Activated CD4-positive, CD25-positive, alpha-beta regulatory T cell treated with anti-CD3 and anti-CD28 coated beads, Interleukin-2, amount 50 U/mL, for 72 hours (primary cell): ENCODE measurements around the gene CHRNA4.

Experiments used
- DNase-seq: peaks from one replicate; pipeline ENCODE4 v3.0.0; 2021

CHRNA4 gene

DNA sequence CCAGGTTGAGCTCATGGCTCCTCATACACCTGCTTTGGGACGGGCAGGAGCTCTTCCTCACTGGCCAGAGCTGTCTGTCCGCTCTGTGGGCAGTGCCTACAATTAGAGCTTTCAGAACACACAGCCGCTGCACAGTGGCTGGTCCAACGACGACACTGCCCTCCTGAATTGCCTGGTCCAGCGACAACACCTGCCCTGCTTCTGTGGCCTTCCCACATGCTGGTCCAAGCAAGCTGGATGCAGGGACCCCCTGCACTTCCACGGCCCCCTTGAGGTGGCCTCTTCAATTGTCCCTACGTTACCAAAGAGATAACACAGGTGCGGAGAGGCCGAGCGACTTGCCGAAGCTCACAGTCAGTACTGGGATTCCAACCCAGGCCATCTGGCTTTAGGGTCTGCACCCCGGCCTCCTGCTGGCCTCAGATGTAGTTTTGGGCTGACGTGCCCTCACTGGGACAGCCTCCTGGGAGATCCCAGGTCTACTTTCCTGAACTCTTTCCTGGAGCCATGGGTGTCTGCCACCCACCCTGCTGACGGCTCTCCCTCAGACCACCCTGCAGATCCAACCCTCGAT lies 1.4 kb upstream of the CHRNA4 start:
- no peak for DNase-seq

DNA sequence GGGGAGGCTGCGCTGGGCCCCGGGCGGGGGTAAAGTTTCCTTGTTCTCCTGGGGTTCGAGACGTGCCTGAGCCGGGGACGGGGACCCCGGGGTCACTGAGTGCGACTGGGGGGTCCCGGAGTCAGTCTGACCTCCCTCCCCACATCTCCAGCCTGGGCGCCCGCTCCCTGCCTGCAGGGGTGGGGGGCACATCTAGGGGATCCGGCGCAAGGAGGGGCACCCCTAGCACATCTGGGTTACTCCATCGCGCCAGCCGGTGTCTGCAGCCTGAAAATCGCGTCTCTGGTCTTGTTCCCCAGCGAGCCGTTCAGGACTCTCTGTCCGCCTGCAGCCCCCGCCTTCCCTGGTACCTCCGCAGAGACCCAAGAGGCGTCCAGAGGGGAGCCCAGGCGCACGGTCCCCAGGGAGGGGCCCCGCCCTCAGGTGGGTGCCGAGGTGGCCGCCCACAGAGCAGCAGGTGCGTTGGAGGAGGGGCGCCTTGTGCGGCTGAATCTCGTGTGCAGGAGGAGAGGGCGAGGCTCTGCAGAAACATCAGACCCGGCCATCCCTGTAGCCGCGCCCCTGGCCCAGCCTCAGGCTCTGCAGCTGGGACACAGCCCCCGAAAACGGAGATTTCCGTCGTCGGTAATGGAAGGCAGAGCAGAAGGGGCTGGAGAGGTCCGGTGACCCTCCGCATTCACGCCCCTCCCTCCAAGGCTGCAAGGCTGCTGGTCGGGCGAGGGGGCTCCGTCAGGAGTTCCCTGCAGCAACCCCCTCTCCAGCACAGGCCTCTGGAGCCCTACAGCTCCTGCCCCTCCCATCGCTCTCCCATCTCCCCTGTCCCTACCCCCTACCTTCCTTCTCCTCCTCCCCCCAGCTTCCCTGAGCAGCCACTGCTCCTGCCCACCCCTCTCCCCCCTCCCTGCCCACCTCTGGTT lies 628 bp upstream of the CHRNA4 start:
- no peak for DNase-seq

DNA sequence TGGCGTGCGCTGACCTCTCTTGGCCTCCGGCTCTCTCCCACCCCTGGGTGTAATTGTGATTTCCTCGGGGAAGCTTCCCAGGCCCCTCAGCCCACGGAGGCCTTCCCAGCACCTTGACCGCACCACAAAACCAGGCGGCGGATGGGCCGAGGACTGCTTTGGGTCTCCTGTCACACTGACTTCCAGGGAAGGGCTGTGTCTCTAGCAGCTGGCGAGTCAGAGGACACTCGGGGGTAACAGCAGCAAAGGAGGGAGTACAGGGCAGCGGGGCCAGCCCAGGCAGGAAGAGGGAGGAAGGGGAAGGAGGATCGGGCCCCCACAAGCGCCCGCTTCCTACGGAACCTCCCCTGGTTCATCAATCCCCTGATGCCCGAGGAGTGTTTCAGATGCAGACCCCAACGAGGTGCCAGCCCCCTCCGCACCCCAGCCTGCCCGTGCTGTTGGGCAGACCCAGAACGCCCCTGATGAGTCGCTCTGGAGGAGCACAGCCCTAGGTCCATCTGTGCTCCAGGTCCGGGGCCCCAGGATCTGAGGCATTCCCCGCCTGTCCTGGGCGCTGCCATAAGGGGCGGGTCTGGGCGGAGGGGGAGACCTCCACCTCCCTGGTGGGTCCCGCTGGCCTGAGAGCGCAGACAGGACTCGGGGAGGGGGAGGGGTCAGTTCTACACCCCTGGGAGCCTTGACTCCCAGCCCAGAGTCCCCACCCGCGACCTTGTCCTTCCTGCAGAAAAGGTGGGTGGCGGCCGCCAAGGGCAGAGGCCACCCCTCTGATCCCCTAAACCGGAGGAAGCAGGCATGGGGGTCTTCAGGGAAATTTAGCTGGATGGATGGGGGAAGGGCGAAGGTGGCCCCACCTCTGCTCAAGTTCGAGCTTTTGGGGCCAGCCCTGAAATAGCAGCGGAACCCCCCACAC lies 956 bp downstream of the CHRNA4 start:
- no peak for DNase-seq

DNA sequence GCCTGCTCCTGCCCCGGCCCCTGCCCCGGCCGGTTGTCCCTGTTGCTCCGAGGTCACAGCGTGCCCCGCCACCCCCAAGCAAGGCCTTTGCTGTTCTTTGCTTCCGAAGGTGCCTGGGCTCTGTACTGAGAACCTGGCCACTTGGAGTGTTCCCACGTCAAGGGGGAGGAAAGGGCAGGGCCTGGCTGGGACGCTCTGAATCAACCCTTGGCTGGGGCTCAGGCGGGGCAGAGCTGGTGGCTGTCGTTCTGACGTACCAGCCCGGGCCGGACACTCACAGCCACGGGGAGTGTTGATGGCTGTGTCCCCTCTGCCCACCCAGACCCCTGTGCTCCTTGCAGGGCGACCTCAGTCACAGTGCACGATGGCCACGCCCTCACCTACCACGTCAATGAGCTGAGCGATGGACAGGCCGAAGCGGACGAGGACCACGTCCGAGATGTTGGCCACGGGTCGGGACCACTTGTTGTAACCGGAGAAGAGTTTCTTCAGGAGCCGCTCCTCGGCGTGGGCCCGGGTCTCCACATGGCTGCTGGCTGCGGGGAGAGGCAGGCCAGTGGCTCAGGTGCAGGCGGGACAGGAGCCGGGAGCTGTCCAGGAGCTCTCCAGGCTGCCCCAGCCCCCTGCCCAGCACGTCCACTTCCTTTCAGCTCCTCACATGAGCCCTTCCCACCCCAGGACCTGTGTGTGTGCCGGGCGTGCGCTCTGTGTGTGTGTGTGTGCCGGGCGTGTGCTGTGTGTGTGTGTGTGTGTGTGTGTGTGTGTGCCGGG lies 1.8 kb downstream of the CHRNA4 start:
- DNase-seq = no peak

DNA sequence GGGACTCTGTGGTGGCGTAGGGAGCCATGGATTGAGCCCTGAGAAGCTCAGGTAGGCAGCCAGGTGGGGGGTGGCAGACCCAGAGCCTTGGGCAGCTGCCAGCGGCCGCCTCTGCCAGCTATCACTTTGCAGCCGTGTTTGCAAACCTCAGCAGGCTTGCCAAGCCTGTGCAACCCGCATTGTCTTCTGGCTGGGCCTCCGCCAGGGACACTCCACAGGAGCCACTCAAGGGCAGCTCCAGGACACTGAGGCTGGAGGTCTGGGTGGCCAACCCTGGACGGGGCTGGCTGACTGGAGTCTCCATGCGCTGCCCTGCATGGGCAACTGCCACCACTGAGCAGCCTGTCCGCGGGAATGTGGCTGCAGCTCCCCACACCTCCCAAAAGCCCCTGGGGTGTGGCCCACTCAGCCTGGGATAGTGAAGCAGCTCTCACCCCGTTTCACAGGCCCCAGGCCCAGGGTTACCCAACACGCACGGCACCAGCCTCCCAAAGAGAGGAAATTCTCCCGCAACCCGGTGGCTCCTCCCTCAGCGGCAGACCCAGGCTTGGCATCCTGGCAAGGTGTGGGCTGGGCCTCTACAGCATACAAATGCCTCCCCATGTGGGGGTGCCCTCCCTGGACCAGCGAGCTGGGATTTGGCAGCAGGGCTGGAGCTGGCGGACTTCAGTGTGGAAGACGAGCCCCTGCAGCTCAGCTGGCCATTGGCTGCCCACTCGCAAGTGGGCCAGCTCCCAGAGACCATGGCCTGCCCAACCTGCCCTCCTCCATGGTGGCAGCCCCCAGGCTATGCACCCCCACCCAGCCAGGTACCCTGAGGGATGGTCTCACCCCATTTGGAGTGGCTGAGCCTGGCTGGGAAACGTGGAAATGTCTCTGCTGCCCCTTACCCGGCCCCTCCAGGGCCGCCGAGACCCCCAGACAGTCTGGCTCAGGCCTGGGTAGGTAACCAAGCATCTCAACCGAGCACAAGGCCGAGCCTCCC lies 2.9 kb downstream of the CHRNA4 start:
- DNase-seq = no peak

DNA sequence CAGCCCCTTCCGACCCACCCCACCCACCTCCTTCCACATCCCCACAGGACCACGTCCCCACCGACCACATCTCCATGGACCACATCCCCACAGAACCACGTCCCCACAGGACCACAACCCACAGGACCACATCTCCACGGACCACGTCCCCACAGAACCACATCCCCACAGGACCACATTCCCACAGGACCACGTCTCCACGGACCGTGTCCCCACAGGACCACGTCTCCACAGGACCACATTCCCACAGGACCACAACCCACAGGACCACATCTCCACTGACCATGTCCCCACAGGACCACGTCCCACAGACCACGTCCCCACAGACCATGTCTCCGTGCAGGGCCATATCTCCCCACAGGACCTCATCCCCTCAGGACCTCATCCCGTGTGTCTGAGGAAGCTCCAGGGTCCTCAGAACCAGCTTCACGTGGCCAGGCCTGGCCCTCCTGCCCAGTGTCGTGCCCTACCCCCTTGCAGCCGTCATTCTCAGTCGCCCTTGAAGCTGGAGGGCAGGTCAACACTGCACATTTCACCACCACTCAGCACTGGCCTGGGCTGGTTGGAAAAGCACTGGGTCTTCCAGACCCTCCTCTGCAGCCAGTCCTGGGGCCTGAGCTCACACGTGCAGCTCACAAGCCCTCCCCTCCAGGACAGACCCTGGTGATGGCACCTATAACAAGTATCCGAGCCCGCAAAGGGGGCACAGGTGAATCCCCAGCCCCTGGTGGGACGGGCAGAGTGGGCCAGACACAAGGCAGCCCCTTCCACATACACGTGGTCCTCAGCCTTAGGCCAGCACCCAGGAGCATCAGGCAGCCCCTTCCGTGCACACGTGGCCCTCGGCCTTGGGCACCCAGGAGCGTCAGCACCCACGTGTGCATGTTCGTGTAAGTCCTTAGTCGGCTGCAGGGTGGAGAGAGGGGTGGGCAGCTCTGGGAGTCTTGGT lies 3.9 kb downstream of the CHRNA4 start:
- no peak for DNase-seq

DNA sequence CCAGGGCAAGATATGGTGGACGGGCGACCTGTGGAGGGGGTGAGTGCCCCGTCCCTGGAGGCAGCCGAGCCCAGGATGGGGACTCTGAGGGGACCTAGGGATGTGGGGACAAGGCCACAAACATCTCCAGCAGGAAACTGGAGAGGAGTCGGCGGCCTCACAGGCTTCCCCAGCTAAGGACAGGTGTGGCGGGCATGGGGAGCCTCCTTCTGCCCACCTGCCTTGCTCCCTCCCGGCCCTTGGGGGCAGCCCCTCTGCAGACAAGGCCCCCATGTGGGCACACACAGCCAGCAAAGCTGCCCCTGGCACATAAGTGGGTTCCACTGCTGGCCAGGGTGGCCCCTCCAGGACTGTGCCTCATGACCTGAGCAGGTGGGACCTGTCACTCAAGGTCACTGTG lies 4.6 kb downstream of the CHRNA4 start:
- no peak for DNase-seq

DNA sequence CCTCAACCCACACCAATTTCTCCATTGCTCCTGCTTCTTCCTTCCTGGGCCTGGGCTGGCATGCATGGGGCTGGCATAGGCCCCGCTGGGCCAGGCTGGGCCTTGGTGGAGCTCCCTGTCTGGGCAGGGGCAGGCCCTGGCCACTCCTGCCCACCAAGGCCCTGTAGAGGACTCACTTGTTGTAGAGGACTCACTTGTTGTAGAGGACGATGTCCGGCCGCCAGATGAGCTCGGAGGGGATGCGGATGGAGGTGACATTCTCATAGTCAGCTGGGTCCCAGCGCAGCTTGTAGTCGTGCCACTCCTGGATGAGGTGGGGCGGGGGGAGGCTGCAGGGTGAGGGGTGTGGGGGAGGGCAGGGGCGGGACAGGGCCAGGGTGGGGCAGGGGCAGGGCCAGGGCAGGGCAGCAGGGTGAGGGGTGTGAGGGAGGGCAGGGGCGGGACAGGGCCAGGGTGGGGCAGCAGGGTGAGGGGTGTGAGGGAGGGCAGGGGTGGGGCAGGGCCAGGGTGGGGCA lies 5.3 kb downstream of the CHRNA4 start:
- DNase-seq = no peak

DNA sequence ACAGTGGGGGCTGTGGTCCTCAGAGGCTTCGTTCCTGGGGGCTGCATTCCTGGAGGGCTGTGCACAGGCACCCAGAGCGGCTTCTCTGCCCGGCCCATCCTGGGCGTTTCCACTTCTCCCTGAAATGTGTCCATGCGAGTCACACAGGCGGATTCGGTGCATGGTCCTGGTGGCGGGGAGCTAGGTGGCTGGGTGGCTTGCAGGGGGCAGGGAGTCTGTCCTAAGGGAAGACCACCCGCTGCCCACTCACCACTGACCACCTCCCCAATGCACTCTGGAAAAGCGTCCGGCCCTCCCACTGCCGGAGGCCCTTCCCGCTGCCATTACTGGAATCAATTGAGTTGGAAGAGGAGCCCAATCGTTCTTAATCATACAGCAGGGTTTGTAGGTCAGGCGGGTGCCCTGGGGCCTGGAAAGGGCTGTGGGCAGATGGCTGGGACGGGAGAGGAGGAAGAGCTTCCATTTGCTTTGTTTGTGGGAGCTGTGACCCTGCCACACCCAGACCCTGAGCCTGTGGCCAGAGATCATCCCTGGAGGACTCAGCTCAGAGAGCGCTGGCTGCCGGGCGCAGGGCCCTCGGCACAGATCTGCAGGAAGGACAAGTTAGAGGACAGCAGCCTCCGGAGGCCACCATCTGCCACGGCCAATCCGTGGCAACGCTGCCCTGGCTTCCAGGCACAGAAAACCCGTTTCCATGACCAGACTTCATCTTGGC lies 6.4 kb downstream of the CHRNA4 start:
- DNase-seq = no peak

DNA sequence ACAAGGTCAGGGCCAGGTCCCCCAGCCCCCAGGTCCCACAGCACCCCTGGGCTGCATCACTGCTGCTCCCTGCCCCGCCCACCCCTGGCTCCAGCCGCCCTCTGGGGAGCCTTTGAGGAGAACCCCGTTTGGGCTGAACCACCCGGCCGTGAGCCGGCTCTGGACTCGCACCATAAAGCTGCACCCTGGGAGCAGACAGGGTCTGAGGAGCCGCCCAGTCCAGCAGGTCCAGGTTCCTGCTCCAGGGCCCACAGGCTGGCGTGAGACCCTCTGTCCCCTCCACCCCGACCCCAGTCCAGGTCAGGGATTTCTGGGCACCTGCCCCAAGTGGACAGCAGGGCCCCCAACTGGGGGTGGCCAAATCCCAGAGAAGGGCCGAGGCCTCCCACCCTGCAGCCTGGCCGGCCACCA lies 8.3 kb downstream of the CHRNA4 start:
- no peak for DNase-seq

DNA sequence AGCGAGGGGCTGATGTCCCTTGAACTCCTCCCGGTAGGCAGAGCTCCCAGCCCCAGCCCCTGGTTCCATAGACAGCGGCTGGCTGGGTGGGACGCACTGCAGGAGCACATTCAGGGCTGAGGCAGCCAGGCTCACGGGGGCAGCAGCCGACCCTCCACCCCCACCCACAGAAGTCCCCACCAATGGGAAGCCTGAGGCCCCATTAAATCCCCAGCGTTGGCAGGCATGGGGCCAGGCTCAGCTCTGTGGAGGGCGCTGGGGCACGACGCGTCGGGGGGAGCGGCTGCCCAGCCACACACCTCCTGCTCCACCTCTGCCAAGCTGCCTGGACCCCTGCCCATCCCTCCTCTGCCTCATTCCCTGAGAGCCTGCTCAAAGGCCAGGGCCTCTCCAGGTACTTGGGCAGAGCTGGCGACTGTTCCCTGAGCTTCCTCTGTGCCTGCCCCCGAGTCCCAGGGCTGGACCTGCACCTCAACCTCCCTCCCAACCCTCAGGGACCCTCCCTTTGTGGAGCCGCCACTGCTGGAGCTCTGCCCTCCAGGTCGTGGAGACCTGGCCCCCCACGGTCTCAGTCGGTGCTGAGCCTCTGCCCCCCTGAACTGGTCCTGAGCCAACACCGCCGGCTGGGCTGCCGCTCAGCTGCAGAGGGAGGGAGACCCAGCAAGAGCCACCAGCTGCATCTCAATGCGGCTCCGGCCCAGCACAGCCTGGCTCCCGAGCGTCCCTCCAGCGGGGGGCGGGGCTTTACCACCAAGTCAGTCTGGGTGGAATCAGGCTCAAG lies 9.1 kb downstream of the CHRNA4 start:
- no peak for DNase-seq

DNA sequence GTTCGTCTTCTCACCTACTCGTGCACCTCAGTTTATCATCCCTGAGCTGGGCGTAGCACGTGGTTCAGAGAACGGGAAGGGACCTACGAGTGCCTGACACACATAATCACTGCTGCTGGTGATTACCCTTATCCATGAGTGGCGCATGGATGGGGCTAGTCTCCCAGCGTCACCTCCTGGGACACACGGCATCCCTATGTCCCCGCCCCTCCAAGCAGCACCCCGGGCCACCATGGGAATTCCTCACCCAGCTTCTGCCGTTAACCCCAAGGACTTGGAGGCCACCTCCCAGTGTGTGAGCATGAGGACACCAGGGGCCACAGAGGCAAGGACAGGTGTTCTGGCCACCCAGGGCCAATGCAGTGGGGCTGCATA lies 9.8 kb downstream of the CHRNA4 start:
- no peak for DNase-seq

DNA sequence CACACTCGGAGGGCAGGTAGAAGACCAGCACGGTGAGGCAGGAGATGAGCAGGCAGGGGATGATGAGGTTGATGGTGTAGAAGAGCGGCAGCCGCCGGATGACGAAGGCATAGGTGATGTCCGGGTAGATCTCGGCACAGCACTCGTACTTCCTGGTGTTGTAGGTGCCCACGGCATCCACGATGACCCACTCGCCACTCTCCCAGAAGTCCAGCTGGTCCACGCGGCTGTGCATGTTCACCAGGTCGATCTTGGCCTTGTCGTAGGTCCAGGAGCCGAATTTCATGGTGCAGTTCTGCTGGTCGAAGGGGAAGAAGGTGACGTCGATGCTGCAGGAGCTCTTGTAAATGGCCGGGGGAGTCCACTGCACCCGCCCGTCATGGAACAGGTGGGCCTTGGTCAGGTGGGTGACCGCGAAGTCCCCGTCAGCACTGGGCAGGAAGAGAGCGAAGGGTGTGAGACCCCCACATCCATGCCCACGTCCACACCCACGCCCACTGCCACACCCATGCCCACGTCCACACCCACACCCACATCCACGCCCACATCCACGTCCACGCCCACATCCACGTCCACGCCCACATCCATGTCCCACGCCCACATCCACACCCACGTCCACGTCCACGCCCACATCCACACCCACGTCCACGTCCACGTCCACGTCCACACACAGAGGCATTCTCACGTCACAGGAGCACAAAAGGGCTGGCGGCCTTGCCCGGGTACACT lies 10.4 kb downstream of the CHRNA4 start:
- DNase-seq = no peak

DNA sequence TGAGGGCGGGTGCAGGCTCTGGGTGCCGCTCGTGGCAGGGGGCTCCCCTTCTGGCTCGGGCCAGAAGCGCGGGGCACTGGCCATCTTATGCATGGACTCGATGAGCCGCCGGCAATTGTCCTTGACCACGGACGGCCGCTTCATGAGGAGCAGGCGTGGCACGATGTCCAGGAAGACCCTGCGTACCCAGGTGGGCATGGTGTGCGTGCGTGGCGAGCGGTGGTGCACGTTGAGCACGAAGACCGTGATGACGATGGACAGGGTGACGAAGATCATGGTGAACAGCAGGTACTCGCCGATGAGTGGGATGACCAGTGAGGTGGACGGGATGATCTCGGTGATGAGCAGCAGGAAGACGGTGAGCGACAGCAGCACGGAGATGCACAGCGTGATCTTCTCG lies 11.0 kb downstream of the CHRNA4 start:
- no peak for DNase-seq

DNA sequence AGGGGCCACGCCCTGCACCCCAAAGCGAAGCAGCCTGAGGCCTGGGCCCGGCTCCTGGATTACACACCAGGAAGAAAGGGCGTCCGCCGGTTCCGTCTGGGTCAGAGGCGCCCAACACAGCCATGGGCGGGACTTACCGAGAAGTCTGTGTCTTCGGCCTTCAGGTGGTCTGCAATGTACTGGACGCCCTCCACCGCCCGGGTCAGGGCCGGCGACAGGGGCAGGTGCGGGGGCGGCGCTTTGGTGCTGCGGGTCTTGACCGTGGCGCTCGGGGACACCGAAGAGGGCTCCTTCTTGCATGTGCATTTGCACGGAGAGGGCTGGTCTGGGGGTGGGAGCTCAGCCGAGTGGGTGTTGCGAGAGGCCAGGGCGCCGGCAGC lies 11.6 kb downstream of the CHRNA4 start:
- DNase-seq = no peak

DNA sequence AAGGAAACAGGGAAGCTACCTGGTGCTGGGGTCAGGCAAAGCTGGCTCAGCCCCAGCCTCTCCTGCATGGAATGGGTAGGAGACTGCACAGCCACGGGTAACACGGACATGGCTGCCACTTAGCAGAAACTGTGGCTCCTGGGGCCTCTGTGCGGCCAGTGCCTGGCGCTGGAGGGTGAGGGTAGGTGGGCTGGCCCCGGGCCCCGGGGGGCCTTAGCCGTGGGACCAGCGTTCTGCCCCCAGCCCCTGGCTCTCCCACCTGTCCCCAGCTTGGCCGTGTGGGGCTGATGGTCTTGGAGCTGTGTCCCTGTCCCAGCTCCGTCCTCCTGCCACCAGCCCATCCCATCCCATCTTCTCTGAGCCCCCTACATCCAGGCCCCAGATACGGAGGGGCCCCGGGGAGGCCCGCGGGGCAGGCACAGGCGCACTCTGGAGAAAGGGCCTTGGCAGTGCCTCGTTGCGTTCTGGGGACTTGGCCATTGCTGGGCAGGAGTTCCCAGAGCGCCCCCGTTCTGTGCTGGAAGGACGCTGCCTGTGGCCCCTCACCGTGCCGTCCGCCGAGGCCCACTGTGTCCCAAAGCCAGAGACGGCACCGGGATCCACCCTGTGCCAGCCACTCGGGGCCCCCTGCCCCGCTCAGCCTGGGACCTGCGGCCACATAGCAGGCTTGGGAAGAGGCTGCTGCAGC lies 12.2 kb downstream of the CHRNA4 start:
- DNase-seq = no peak
